A204.1 (cell line): ENCODE results near the gene CADPS.

Experiments
- FAIRE-seq: peaks from 2 replicates; lab custom pipeline; 2012; peaks lifted over from hg19 to GRCh38; lab: Jason Lieb, UNC

The CADPS gene

DNA sequence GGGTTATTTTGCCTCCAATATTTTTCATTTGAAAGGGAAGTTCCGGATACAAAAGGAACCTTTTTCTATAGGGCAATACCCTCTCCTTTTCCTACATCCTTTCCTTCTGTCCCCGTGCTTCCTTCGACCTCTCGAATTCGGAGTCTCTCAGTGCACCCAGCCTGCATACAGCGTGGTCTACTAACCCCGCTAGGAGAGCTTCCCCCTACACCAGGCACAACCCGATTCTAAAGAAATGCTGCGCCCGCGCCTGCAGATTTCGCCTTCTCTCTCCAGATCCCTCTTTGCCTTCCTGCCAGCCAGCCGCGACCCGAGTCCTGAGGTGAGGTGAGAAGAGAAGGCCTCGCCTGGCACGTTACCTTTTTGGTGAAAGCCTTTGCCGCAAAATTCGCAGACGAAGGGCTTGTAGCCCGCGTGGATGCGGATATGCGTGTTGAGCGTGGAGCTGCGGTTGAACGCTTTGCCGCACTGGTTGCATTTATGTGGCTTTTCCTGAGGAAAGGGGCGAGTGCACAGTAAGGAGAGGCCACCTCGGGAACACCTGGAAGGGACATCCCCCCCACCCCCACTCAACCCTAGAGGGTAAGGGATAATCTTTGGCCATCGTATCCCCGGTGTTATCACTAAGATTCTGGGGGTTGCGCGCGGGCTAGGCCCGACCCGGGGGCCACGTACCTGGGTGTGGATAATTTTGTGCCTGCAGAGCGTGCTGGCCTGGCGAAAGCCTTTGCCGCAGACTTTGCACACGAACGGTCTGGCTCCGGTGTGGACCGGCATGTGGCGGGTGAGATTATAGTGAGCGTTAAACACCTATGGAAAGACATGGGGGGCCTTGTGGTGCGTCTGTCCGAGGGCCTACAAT is 504.1 kb downstream of the CADPS start:
- no peak for FAIRE-seq

DNA sequence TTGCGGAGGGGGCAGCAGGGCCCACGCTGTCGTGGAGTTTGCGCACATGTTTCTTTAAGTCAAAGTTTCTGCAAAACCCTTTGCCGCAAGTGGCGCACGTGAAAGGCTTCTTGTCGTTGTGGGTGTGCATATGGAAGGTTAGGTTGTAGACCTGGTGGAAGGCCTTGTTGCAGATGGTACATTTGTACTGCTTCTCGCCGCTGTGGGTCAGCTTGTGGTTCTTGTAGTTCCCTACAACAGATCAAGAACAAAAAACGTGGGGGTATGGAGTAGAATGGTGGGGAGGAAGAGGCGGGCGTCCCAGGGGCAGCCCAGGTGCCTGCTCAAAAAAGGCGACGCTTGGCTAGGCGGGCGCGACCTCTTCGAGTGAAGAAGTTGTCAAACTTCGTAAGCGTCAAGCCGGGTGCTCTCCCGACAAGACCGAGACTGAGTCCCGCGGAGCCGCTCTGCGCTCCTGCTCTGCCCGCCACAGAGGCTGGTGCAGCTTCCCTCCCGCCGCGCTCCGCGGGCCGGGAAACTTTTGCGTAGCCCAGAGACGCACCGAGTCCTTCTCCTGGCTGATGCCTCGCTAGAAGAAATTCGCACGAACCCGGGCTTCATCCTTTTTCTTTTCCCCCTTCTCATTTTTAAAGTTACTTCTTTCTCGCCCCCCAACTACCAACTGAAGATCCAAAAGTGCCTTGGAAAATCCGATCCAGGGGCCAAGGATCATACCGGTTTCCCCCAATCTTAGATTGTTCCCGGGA is 504.9 kb downstream of the CADPS start:
- no peak for FAIRE-seq

DNA sequence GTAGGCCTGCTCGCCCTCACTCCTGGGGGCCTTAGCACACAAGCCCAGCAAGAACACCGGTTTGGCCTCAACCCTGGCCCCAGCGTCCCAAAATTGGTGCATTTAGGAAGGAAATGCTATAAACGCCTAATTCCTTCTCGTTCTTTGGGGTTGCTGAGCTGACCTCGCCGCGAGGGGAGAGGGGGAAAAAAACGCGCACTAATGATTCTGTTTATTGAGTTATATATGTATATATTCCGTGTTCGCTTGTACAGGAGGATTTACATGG is 505.8 kb downstream of the CADPS start:
- FAIRE-seq: no peak

DNA sequence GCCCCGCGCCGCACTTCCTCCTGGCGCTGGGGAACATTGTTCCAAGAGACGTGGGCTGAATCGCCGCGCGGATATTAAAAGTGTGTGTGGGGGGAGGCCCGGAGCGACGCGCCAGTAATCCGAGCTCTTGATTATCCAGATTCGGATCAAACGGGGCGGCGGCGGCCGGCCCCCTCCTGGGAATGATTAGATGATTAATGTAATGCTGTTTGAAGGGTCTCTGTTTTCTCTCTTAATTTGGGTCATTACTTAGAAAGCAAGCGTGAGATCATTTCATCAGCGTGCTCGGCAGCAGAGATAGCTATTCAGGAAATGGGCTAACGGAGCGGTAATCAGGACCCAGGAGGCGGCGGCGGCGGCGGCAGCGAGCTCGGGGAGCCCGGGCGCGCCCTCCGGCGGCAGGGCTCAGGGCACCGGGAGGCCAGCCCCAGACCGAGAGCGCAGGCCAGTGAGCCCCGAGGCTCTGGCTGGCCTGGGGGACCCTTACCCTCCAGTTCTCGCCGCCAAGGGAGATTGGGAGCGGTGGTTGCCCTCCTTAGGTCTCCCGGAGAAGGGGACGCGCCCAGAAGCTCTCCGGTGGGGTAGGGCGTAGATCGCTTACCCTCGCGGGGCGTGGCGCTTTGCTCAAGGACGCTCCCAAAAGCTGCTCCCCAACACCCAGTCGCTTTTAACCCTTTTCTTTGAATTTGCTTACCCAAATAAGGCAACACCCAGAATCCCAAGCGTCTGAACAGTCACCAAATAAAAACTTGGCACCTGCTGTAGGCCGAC is 506.3 kb downstream of the CADPS start:
- FAIRE-seq: no peak

DNA sequence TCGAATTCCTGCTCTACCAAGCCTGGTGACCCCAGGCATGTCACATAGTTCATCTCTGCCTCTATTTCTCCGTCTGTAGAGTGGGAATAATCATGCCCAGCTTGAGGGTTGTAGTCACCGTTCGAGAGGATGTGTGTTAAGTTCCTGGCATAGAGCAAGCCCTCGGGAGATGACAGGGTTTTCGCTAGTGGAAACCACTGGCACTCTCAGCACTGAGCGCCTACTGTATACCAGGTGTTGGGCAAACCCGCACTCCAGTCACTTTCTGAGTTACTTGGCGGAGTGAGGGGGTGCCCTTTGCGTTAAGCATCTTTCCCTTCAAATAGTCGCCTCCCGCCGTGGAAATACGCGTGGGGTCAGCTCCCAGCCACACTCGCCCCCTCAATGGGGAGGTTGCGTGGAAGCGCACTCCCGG is 506.9 kb downstream of the CADPS start:
- FAIRE-seq: no peak

DNA sequence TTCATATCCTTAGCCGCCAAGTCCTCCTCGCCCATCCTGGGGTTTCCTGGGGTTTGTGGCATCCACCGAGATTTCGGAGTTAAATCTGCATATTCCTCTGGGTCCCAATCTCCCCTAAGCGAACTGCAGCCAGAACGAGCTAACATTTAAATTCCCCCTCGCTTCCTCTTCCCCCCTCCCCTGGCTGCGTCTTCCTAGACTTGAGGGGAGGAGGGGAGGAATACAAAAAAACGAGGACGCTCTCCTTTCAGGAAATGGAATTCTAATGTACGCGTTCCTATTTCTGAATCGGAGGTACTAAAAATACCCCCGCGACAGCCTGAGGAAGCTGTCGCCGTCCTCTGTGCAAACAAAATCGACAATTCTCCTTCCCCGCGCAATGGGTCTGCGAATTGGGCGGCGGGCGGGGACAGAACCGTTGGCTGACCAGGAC is 507.4 kb downstream of the CADPS start:
- FAIRE-seq: no peak

DNA sequence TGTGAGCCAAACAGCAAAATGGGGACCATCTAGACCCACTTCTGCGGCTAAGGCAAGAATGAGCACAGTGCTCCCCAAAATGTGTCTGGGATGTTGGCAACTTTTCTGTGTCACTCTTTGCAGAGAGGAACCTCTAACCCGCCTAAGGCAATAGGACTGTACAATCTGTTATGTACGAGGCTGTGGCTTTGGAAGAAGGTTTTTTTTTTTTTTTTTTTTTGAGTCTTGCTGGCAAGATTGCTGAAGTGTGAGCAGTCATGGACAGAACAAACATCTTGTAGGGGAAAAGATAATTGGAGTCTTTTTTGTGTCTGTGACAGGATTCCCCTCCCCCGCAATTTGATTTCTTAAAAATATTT is 509.1 kb downstream of the CADPS start:
- FAIRE-seq: no peak

DNA sequence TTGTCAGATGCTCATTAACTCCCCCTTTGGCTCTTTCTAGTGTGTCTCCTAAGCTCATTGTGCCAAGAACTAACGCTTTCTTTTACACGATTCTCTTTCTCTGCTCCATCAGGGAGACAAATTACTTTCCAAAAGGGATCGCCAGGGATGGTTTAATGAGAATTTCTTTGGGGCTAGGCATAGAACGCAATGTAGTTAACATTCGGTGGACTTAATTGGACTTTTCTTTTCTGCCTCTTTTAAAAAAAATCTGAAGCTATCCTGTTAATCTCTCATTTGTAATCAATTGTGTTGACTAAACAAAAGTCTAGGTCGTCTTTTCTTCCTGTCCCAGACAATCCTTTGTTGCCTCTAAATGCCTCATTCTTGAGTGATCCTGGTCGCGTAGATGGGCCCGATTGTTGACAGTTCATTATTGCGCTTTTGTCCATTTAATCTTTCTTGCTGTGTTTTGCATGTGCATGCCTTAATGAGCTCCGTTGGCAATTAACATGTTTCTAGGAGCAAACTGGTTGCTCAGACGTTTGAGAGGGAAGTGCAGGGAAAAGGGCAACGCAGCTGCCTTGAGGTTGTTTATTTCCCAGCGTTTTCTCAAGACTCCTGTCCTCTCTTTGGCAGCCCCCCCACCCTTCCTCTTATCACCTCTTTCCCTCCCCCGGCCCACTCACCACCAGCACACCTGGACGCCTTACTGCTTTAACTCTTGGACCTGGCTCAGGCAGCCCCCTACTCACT is 509.7 kb downstream of the CADPS start:
- FAIRE-seq: no peak

DNA sequence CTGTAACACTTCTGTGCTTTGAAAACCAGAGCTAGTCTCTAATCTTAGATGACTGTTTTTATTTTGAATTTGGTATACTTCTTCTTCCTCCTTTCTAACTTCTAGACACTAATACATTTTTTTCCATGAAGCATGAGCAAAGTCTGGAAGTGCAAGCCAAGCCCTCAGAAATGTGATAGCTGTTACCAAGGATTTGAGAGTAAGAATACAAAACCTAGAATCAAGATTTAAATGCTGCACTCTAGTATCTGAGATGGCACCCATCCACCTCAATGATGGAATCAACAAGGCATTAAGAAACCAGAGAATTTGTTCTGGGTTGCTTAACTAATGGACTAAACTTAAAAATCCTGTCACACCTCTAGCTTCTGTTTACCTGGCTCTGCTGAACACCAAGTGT is 511.0 kb downstream of the CADPS start:
- no peak for FAIRE-seq

DNA sequence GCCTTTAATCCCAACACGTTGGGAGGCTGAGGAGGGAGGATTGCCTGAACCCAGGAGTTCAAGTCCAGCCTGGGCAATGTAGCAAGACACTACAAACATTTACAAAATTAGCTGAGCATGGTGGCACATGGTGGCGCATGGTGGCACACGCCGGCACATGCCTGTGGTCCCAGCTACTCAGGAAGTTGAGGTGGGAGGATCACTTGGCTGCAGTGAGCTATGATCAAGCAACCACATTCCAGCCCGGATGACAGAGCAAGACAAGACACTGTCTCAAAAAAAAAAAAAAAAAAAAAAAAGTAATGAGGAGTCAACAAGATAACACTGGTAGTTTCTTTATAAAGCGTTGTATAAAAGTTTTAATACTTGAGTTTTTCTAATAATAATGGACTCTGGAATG is 511.9 kb downstream of the CADPS start:
- no peak for FAIRE-seq

DNA sequence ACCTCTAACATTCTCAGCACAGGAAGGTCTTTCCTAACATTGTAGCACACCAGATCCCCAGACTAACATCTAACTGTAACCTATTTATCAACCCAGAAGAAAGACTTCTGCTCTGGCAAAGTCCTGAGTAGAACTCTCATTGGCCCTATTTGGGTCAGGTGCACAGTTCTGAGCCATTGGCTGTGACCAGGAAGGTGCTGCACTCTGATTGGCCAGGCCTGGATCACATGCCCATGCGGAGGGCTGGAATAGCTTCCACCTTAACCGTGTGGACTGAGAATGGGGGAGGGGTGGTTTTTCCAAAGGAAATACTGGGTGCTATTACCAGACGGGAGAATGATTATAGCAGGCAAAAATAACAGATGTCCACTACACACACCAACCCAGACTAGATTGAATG is 513.4 kb downstream of the CADPS start:
- FAIRE-seq: no peak

DNA sequence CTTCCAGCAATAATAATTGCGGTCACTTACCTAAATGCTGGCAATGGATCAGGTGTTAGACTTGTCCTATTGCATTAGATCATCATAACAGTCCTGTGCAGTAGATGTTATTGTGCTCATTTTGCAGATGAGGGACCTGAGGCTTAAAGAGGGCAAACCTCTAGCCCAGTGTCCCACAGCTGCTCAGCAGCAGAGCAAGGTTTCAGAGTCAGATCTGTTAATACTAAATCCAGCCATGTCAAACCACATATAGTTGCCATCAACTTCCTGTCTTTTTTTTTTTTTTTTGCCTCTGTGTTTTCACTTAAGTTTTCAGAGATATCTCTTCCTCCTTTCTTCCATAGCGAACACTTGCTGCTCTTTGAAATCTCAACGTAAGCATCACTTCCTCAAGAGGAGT is 514.0 kb downstream of the CADPS start:
- no peak for FAIRE-seq

DNA sequence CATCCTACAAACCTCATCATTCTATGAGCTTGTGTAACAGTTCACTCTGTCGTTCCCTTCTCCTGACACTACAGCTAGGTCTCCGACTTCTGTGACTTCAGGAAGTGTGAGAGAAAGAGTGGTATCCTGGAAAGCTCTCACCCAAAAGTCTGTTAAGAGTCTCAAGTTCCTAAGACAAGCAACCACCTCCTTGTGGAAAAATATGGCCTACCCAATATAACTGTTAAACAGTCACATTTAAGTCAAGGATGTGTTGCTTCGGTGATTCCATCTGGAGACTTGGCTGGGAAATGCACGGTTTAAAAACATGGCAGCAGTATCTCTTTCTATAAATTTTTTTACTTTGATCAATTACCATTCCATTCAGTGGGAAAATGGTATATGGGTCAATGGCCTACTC is 515.7 kb downstream of the CADPS start:
- FAIRE-seq: no peak

DNA sequence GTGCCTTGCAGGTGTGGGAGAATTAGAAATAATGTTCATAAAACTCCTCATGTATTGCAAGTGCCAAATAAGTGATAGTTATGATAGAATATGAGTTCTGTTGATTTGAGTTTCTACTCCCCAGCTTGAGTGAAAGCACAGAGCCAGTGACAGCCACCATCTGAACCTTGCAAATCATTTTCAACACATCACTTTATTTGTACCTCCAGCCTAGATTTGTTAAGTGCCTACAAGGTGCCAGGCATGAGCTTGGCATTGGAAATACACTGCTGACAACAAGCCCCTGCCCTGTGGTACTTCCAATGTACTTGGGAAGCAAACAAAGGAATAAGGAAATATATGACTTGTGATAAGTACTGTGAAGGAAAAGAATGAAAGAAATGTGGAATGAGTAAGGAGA is 518.9 kb downstream of the CADPS start:
- no peak for FAIRE-seq

DNA sequence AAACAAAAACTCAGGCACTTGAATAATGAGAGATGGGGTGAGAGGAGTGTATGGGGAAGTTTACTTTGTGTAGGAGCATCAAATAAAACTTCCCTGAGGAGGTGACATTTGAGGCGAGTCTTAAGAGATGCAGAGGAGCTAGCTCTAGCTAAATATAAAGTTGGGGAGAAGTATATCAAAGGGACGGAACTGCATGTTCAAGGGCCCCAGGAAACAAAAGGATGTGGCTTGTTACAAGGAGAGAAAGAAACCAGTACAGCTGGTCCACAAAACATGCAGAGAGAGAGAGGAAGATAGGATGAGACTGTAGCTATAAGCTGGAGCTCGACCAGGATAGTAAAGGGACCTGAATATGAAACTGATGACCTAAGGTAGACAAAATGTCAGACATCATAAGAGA is 519.5 kb downstream of the CADPS start:
- no peak for FAIRE-seq
